Fibroblast of upper back skin (primary cell): ENCODE results near the gene TNFSF18.
"Not testable (repeated sequence)": the region's sequence is repeated elsewhere in the genome, so short reads cannot be mapped to it uniquely, and the experiment has no call there.

ENCODE experiments used
- DNase-seq: peaks from one replicate; pipeline ENCODE4 v3.0.0-alpha.2; 2013

The TNFSF18 gene, protein sequence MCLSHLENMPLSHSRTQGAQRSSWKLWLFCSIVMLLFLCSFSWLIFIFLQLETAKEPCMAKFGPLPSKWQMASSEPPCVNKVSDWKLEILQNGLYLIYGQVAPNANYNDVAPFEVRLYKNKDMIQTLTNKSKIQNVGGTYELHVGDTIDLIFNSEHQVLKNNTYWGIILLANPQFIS

DNA sequence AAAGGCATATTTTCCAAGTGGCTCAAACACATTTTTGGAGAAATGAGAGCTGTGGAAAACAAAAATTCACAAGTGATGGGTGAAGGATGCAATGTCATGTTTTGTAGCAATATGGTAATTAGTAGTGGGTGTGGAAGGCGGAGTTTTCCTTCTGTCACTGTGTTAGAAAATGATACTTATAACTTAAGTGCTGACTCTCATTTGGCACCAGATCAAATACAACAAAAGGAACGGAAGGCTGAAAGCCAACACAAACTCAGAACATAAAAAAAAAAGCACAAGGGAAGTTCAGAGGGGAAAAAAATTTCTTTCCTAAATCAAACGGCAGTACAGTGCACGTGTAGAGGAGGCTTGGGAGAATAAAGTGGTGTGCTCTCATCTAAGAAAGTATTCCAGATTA, at the start of gene TNFSF18:
TNFSF18 (minus strand) TSS at position 77 of the 400 bp plus-strand sequence; CDS start at position 32, 45 bp downstream.
- no peak for DNase-seq

DNA sequence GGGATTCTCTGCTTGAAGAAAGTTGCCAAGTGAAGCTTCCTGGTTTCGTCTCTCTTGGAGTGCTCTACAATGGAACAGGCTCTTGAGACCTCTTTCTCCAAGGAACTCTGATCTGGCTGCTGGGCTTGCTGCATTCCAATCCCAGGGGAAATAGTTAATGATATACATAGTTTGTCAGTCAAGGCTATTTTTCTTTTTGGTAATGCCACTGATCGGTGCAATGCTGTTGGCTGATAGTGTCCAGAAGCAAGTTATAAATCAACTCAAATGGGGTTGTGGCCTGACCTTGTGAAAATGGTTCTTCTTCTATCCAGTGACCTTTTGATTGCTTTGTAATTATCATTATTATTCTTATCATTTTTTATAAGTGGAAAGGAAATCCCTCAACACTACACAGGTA, 48.4 kb upstream of the TNFSF18 start:
- DNase-seq, result no peak

DNA sequence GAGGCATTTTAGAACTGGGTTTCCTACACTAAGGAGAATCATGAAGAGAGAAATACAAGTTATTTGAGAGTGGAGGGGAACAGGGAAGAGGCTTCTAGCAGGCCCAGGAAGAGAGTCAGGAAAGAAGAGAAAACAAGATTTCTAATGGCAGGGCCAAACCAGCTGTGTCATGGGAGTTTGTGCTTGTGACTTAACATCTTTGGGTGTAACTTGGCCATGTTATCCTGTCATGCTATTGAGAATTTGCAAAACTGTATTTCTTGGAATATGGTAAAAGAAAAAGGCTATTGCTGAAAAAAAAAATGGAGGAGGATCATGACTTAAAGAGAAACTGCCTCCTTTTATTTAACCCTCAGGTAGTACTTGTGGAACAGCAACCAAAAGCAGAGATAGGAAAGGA, 47.4 kb upstream of the TNFSF18 start:
- no peak for DNase-seq

DNA sequence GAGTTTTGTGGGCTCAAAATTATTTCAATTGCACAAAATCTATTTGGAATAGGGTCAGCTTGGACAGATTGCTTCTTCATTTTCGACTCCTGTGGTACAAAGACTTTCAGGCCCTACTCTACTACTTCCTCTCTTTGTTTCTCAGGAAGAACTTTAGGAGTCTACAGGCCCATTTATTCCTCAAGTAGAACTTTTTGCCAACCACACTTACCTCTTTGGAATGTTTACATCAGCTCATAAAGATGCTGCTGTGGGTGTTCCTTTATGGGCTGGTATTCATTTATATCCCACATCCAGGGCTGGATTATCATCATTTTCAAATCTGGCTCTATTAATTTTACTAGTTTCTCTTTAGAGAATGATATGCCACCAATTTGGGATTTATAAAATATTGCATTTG, 46.3 kb upstream of the TNFSF18 start:
- peak; percentile 50 for DNase-seq

DNA sequence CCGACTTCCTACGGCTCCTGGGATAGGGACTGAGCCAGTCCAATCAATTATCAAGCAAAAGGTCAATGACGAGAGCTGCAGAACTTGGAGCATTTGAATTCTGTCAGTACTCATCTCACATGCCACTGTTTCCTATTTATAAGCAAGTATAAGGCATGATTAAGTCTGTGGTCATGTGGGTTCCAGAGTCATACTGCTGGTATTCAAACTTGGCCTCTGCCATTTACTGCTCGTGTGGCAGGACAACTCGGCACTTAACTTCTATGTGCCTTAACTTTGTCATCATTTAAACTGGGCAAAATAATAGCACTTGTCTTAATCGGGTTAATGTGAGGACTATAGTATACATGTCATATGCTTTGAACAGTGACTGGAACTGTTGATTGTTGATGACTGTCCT, 44.9 kb upstream of the TNFSF18 start:
- peak; percentile 75 for DNase-seq

DNA sequence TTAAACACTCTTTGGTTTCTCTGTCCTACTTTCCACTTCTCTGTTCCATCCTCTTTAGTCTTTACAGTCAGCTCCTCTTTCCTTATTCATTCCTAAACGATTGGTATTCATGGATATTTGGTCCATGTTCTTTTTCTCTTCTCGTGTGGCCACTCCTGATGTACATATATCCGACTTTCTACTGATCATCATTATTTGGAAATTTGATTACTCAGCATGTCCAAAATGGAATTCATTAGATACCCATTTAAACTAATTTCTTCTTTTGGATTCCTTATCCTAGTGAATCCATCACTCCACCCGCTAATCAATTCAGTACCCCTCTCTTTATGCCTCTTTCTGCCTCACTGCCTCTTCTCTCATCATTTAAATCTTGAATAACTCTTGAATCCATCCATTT, 43.8 kb upstream of the TNFSF18 start:
- no peak for DNase-seq

DNA sequence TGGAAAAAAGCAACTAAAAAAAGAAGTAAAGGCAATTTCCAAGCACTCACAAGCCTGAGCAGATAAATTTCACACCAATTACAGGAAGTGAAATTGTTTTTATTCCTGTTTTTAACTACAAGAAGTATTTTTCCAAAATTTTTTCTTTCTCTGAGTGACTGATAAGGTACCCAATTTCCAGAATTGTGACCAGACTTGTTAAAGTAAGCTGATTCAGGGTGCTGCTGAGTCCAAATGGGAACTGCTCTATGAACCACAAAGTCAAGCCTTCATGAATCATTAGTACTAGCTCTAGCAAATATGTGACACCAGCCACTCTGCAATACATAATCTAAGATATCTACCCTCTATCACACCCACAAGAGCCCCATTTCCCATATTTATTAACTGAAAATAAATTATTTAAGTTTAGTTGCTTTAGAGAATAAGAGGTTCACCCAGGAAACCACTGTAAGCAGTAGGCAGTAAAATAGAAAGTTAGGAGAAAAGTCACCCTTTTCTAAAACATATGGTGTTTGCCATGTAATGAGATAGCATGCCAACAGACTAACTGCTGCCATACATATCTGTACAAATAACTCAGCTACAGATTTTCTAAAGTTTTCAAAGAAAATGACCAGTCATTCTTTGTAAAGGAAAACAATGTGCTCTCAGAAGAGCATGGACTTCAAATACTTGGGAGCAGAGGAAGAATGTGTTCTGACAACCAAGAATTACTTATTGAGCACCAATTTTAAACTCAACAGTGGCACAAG, 43.1 kb upstream of the TNFSF18 start:
- no peak for DNase-seq

DNA sequence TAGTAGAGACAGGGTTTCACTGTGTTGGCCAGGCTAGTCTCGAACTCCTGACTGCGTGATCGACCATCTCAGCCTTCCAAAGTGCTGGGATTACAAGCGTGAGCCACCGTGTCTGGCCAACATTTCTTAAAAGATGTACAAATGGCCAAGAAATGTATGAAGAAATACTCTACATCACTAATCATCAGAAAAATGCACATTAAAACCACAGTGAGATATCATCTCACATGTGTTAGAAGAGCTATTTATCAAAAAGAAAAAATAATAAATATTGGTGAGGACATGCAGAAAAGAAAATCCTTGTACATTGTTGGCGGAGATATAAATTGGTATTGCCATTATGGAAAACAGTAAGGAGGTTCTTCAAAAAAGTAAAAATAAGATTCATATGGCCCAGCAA, 33.6 kb upstream of the TNFSF18 start:
- DNase-seq, result peak; percentile 28

DNA sequence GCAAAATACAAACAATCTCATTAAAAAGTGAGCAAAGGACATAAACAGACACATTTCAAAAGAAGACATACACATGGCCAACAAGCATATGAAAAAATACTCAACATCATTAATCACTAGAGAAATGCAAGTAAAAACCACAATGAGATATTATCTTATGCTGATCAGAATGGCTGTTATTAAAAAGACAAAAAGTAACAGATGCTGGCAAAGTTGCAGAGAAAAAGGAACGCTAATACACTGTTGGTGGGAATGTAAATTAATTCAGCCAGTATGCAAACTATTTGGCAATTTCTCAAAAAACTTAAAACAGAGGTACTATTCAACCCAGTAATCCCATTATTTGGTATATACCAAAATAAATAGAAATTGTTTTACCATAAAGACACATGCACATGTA, 32.2 kb upstream of the TNFSF18 start:
- peak; percentile 37 for DNase-seq

DNA sequence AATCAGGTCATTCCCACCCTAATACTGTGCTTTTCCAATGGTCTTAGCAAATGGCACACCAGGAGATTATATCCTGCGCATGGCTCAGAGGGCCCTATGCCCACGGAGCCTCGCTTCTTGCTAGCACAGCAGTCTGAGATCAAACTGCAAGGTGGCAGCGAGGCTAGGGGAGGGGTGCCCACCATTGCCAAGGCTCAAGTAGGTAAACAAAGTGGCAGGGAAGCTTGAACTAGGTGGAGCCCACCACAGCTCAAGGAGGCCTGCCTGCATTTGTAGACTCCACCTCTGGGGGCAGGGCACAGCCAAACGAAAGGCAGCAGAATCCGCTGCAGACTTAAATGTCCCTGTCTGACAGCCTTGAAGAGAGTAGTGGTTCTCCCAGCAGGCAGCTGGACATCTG, 23.5 kb upstream of the TNFSF18 start:
- not testable (repeated sequence) for DNase-seq

DNA sequence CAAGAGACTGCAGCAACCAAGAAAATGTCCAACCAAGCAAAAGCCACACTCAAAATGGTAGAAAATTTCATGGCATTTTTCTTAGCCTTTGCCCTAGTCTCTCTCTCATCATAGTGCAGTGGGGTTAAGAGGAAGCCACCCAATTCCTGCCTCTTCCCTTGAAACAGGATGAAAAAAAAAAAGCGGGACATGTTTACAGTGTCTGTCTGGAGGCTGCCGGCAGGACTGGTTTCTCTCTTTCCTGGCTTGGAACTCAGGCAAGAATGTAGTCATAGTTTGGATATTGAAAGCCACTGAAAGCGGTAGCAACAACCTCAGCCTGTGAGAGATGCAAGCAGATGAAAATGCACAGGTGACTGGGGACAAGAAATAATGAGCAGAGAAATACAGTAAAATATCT, 13.3 kb upstream of the TNFSF18 start:
- DNase-seq, result no peak

DNA sequence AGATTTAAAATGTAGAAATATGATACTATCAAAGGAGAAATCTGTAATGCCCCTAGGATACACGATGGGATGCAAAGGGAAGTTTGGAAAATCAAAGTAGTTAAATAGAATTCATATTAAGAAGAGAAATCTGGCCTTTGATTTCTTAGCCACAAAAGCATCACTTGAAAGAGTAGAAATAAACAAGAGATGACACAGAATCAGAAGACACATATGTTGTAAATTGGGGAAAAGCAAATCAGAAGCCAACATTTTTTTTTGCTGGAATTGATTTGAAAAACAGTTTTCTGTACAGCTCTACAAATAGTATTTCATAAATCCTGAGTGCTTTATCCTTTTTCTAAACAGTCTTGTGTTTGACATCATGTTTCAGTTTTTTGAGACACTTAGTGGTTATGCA, 12.4 kb upstream of the TNFSF18 start:
- DNase-seq, result no peak

DNA sequence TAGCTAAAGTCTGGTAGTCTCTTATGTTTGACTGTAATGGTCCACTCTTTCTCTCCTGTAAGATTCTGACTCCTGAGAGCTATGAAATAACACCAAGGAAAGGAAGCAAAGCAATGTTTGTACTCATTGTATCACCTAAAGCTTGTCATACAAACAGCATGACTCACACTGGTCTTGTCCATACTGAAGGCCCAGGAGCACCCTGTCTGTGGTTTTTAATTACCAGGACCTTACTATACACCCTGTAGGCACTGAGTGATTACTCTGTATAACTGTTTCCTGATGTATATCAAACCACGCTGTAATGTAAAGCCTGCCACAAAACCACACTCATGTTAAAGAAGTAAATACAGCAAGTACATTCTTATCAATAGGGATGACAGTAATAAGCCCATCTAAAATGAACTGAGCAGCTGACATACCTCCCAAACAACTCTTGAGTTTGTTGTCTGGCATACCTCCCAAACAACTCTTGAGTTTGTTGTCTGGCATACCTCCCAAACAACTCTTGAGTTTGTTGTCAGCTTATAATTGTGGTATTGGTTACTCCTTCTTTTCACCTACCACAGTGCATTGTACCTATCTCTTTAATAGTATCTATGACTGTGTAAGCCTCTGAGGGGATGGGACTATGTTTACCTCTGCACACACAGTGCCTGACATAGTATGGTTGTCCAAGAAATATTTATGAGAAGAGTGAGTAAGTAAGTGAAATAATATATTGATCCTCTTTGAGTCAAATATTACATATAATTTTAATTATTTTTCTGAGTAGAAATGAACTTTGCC, 11.6 kb upstream of the TNFSF18 start:
- peak; percentile 89 for DNase-seq

DNA sequence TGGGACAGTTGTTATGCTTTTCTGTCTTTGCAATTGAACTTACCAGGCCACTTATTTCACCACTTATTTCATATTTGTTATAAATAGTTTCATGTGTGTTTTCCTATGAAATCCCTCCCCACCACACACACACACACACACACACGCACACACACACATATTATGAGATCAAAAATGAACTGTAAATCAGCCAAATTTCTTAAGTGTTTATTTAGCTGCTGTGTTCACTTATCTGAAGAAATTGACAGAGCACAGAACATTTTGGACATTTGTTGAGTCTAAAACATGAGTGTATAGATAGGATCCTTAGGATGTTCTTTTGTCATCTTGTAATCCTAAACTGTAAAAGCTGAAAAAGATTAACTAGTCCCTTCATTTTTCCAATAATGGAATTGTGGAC, 7.8 kb upstream of the TNFSF18 start:
- no peak for DNase-seq

DNA sequence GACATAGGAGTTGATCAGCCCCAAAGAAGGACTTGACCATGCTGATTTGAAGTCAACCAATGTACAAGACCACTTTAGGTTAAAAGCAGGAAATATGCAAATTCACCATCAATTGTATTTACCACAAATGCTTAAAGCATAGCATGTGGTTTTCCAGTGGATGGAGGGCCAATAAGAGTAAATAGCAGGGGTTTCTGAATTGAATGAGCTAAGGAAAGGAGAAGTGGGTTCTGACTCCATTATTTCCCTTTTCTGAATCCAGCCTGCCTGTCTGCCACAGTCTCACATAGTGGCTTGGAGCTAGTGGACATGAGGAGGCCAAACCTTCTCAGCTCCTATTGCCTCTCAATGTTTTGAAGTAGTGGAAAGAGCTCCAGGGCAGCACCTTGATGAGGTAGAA, 7.2 kb upstream of the TNFSF18 start:
- no peak for DNase-seq

DNA sequence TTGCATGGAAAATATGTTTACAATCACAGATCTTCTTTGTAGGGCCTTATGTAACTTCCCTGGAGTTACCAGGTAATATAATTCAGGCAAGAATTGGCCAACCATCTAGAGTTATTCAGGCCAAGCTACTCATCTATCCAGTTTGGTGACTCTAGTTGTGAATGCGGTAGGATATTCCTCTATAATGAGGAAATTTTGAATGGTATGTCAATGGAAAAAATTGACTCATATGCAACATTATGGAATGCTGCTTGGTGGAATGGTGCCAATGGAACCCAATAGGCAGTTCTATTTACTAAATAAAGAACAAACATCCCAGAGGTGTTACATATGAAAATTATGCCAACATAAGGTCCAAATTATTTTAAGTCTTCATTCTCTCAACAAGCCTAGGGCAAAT, 5.6 kb upstream of the TNFSF18 start:
- DNase-seq, result peak; percentile 14

DNA sequence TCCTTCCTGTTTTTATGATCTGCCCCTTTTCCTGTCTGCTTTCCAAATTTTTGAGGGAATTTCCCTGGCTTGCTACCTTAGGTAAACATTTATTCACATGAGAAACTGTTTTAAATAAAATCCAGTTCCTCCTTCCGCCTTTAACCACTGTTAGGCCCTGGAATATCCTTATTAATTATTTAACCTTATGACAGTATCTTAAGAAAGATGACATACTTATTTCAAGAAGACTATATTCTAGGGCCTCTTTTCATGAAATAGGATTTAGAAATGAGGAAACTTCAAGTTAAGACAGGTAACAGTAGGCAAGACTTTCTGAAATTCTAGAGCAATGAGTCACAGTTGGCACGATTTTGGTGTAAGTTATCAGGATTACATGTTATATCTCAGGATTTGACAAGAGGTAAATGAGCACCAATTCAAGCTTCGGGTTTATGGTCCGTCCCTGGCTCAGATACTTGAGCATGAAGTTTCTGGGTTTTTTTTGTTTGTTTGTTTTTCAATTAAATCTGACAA, 2.0 kb upstream of the TNFSF18 start:
- DNase-seq, result no peak

DNA sequence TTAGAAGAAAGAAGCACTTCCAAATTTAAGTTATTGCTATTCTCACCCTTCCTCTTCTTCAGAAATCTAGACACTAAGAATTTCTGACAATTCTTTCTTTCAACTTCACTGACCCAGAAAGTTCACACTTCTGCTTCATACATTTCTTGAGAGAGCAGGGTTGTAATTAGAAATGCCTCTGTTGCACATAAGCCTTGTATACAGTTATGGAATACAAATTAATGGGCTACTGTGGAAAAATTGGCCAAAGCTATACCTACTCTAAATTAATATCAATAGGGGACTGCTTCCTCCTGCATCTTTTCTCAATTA, 1.5 kb downstream of the TNFSF18 start:
- DNase-seq, result no peak

DNA sequence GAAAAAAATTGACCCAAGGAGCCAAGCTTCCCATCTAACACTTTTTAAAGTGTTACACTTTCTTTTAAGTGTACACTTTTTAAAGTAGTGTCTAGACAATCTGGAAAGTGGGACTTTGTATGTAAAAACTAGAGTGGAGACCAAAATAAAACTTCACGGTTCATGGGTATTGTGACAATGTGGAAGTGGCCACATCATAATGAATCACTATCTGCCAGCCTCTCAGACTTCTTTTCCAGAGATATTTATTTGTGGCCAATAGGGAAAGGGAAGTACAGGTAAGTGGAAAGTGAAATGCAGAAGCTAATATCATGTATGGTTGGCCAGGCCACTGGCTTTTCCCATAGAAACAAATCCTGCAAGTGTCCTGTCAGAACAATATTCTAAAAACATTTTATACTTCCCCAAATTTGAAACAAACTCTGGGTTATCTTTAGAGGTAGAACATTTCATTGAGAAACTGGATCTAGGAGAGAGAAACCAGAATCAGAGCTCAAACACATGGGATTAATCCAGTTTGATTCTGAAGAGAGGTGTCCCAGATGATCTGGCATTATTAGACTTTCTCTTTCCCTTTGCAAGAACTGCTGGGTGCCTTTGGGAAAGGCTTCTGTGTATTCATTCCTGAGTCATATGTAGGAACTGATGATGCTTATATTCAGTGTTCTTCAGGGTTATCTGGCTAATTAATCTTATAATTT, 2.0 kb downstream of the TNFSF18 start:
- peak; percentile 16 for DNase-seq

DNA sequence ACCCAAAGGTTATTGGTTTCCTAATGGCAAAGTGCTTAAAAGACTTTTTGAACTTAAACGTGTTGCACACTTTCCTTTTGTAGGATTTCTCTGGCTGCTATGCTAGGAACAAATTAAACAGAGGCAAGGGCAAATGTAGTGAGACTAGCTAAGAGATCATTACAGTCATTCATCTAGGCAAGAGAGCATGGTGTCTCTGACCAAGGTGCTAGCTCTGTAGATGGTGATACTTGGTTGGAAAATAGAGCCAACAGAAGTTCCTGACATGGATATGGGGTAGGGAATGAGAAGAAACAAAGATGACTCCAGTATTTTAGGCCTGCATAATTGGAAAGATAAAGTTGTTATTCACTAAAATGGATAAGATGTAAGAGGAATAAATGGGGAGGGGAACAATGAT, 6.1 kb downstream of the TNFSF18 start:
- no peak for DNase-seq

DNA sequence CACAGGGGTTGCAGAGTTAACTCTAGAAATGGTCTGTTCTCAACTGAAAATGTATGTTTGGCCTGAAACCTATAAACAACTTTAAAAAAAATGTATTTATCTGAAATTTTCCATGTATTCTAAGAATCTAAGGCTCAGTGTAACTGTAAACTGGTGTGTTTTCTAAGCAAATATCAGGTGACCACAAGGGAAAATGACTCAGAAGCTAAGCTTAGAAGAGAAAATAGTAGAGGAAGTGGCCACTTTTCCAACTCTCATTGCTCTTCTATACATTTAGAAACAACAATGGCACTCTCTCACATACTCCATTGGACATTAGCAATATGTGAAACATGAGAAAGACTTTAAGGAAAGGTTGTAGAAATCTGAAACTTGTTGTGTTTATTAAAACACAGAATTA, 7.5 kb downstream of the TNFSF18 start:
- DNase-seq, result peak; percentile 14

DNA sequence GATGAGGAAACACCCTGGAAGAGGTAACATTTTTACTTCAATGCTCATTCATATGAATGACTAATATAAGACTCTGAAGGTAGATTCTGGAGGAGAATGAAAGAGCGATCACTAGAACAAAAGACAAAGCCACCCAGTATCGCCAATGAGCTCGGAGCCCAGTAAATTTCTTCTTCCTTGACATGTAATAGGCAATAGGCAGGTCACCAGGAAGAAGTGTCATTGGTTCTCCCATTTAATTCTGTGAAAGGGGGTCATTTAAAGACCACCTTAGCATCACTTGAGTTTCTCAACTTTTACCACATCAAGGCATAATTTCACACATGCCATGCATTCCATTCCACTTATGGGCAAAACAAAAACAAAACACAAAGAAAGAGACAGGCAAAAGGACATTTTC, 7.9 kb downstream of the TNFSF18 start:
- peak; percentile 9 for DNase-seq

DNA sequence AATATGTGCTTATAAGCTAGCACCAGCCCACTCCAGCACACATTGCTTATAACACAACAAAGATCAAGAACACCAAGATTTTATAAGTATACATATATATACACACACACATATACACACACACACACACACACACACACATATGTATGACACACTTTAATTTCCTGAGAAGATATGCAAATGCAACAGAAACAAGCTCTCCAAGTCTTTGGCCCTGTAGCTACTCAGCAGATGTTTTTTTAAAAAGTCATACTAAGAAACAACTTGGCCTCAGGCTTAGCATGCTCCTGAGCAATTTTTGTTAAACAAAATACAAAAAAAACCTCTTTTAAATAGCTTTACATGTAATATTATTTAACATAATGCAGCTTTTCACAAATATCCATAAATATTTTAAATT, 11.1 kb downstream of the TNFSF18 start:
- DNase-seq, result no peak
